Adrenal gland (tissue), 5 donors: ENCODE data around the gene CD7.

ENCODE experiments used
- CTCF ChIP-seq, 6 experiments: fragments of 450-650 bp in 4 of 6; fragments of 200-600 bp in 2 of 6; sonication (generic) in 1 of 6; IDR thresholded peaks; 1 replicate in 5 of 6; 2 replicates in 1 of 6; pipeline versions ENCODE4 v1.5.1 to v1.8.0; 2016 to 2021; ENCODE audit warnings: antibody characterized with exemption in 6 of 6, mild to moderate bottlenecking in 2 of 6, moderate library complexity in 1 of 6
- POLR2A ChIP-seq, 2 donors: fragments of 450-650 bp; IDR thresholded peaks; one replicate each; pipeline ENCODE4 v1.6.1; 2017; ENCODE audit warnings: antibody characterized with exemption in 2 of 2, mild to moderate bottlenecking in 2 of 2, moderate library complexity in 1 of 2
- donor health status: DM: no; HTN: no; CAD: no.

- no peak for TF ChIP-seq CTCF (IDR thresholded peaks at IDR 0.05)
- TF ChIP-seq POLR2A (IDR thresholded peaks at IDR 0.05) = no peak
Measured at GRCh38 chr17:82348434-82348833, 31.0 kb upstream of the CD7 start.
